Ishikawa (cell line): Measurements from ENCODE around the gene PCSK2.

Experiments used
- CREB1 ChIP-seq: IDR thresholded peaks from 2 replicates; pipeline ENCODE4 v1.6.1; 2012; ENCODE audit warnings: low read depth
- RAD21 ChIP-seq: IDR thresholded peaks from 2 replicates; pipeline ENCODE4 v1.6.1; 2012; ENCODE audit warnings: low read depth
- ZBTB7A ChIP-seq: IDR thresholded peaks from 2 replicates; pipeline ENCODE4 v1.6.1; 2012; ENCODE audit warnings: low read depth

DNA sequence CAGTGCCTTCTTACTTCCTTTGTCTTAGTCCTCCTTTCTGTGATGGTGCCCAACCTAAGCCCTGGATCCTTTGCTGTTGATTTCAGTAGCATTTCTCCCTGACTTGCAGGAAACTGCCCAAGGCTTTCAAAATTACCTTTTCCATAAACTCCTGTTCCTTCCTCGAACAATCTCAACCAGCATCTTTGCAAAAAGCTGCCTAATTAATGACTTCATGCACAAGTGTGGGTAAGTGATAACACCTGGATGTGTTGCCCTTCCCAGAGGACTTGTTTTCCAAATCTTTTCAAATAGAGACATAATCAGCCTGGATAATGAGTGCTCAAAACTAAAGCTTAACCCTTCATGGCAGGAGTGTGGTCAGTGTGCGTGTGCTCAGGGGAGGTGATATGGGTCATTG, 118.0 kb downstream of the PCSK2 start:
- TF ChIP-seq ZBTB7A = no peak
- TF ChIP-seq RAD21 = no peak
- TF ChIP-seq CREB1 = no peak
